Stomach (tissue), 9 donors: Measurements from ENCODE around the gene COL23A1. TPM values are rescaled to one million over a fixed set of nuclear protein-coding genes. Genes with fewer than 3 reads are reported as not detected.

Experiments
- DNase-seq, 2 donors: peaks; one replicate each; pipeline versions ENCODE4 v3.0.0 to v3.0.0-alpha.2; 2013 to 2019
- H3K27ac ChIP-seq, 5 donors: fragments of 200-600 bp in 4 of 5; sonication (generic) in 4 of 5; one replicate each; pipeline ENCODE4 v1.5.1; 2013 to 2019; ENCODE audit warnings: mild to moderate bottlenecking in 1 of 5, moderate library complexity in 1 of 5
- H3K27me3 ChIP-seq, 3 donors: fragments of 200-600 bp; sonication (generic); one replicate each; pipeline ENCODE4 v1.5.1; 2017 to 2019; ENCODE audit warnings: mixed run types in 1 of 3
- H3K36me3 ChIP-seq, 4 donors: fragments of 200-600 bp; sonication (generic); 1 replicate in 3 of 4; 2 replicates in 1 of 4; pipeline ENCODE4 v1.5.1; 2016 to 2019
- H3K4me1 ChIP-seq, 4 donors: fragments of 200-600 bp; sonication (generic); one replicate each; pipeline ENCODE4 v1.5.1; 2016 to 2019
- H3K4me3 ChIP-seq, 4 donors: fragments of 200-600 bp; sonication (generic) in 3 of 4; one replicate each; pipeline ENCODE4 v1.5.1; 2016 to 2019; ENCODE audit warnings: mild to moderate bottlenecking in 1 of 4
- H3K9me3 ChIP-seq, 4 donors: fragments of 200-600 bp; sonication (generic); one replicate each; pipeline ENCODE4 v1.5.1; 2016 to 2019
- CTCF ChIP-seq, 7 experiments: fragments of 450-650 bp in 4 of 7; fragments of 200-600 bp in 3 of 7; sonication (generic) in 3 of 7; IDR thresholded peaks; one replicate each; pipeline ENCODE4 v1.5.1; 2016 to 2019; ENCODE audit warnings: antibody characterized with exemption in 7 of 7, control low read depth in 2 of 7, mild to moderate bottlenecking in 1 of 7
- EP300 ChIP-seq: sonication (generic); formaldehyde crosslinking; IDR thresholded peaks from one replicate; pipeline ENCODE4 v1.6.1; 2017; ENCODE audit warnings: antibody characterized with exemption
- POLR2A ChIP-seq, 4 donors: fragments of 450-650 bp; IDR thresholded peaks; one replicate each; pipeline ENCODE4 v1.6.1; 2016; ENCODE audit warnings: antibody characterized with exemption in 4 of 4, control low read depth in 2 of 4, mild to moderate bottlenecking in 1 of 4, moderate library complexity in 1 of 4
- POLR2AphosphoS5 ChIP-seq, 3 donors: sonication (generic); formaldehyde crosslinking; IDR thresholded peaks; one replicate each; pipeline ENCODE4 v1.6.1; 2016; ENCODE audit warnings: antibody characterized with exemption in 3 of 3
- WGBS, 5 donors: extraction: QIAGEN DNeasy Blood & Tissue Kit in 3 of 5; methylation state at CpG; one replicate each; pipeline versions ENCODE4 v1.1.5 to v1.1.7; 2013 to 2018; 5-methylcytosine and 5-hydroxymethylcytosine counted together
- intact Hi-C: fragments of 100-400 bp; cut with DNase I; formaldehyde crosslinking; loops from one replicate; pipeline ENCODE4 v1.15.1; 2023; ENCODE audit warnings: low total_unique reads
- polyA plus RNA-seq, 3 donors: library from polyadenylated mRNA; stranded (reverse); fragments of 200-250 nt; gene quantifications; one replicate each; pipeline ENCODE4 v1.2.3, GENCODE V29; 2013
- total RNA-seq, 5 donors: library from RNA; depleted of rRNA; stranded (reverse); fragments of >200 nt; gene quantifications; one replicate each; pipeline versions ENCODE4 v1.1.0 to v1.2.3, GENCODE V29; 2014 to 2016
- donor health status: healthy with polysubstance abuse.
- donor health status: Bipolar disorder and iron deficiency.
- donor health status: healthy.

Gene COL23A1
- total and polyA plus RNA-seq, 8 donors: under 0.01 to 7.0 (median 1.4) TPM

- WGBS, 5 donors: 89 to 94% (median 92%) methylated on average over 7 to 8 of the region's 8 CpGs
- intact Hi-C loops: no loop called here
- Histone ChIP-seq H3K4me3 (no peak overlapping the region), H3K36me3 (no peaks in the 10 kb centered on the region), H3K27ac (no peak overlapping the region), H3K27me3 (peaks cover 0 to 31% (median 0%) of the 10 kb centered on the region in 3 donors), H3K9me3 (no peaks in the 10 kb centered on the region), H3K4me1 (no peaks in the 10 kb centered on the region)
- TF ChIP-seq CTCF (IDR thresholded peaks at IDR 0.05) (no peak), POLR2A (IDR thresholded peaks at IDR 0.05) (no peak), EP300 (no peak), POLR2AphosphoS5 (IDR thresholded peaks at IDR 0.05) (no peak)
- no peak for DNase-seq
These were observed 240.4 kb downstream of the COL23A1 start for GRCh38 chr5:178349625-178350353.

GRCh38 chr5:178349075-178349511, 241.1 kb downstream of the COL23A1 start:
- Histone ChIP-seq H3K36me3 (no peaks in the 10 kb centered on the region), H3K4me1 (no peaks in the 10 kb centered on the region), H3K4me3 (no peak overlapping the region), H3K9me3 (no peaks in the 10 kb centered on the region), H3K27me3 (peaks cover 0 to 31% (median 0%) of the 10 kb centered on the region in 3 donors), H3K27ac (no peak overlapping the region)
- intact Hi-C loops: no loop called here
- no peak for DNase-seq
- TF ChIP-seq CTCF (IDR thresholded peaks at IDR 0.05) (no peak), EP300 (no peak), POLR2A (IDR thresholded peaks at IDR 0.05) (no peak), POLR2AphosphoS5 (IDR thresholded peaks at IDR 0.05) (no peak)
- WGBS, 5 donors: 75 to 86% (median 81%) methylated on average over 12 to 13 of the region's 13 CpGs

- WGBS, 5 donors: 68 to 81% (median 79%) methylated on average over 12 to 15 of the region's 15 CpGs
- intact Hi-C loops: no loop called here
- Histone ChIP-seq H3K36me3 (no peaks in the 10 kb centered on the region), H3K4me1 (no peaks in the 10 kb centered on the region), H3K9me3 (no peaks in the 10 kb centered on the region), H3K27me3 (peaks cover 0 to 31% (median 0%) of the 10 kb centered on the region in 3 donors), H3K4me3 (no peak overlapping the region), H3K27ac (no peak overlapping the region)
- TF ChIP-seq POLR2A (IDR thresholded peaks at IDR 0.05): no peak
- no peak for TF ChIP-seq POLR2AphosphoS5 (IDR thresholded peaks at IDR 0.05)
- no peak for TF ChIP-seq CTCF (IDR thresholded peaks at IDR 0.05)
- no peak for TF ChIP-seq EP300
- no peak for DNase-seq
These were observed 241.7 kb downstream of the COL23A1 start for GRCh38 chr5:178348356-178349074.

GRCh38 chr5:178347956-178348355, 242.2 kb downstream of the COL23A1 start:
- WGBS, 5 donors: 84 to 95% (median 92%) methylated on average over 11 of the region's 11 CpGs
- intact Hi-C loops: no loop called here
- DNase-seq: no peak
- H3K9me3 ChIP-seq: no peaks in the 10 kb centered on the region
- TF ChIP-seq POLR2A (IDR thresholded peaks at IDR 0.05) (no peak), EP300 (no peak), POLR2AphosphoS5 (IDR thresholded peaks at IDR 0.05) (no peak), CTCF (IDR thresholded peaks at IDR 0.05) (no peak)
- H3K27me3 ChIP-seq: peaks cover 0 to 31% (median 0%) of the 10 kb centered on the region in 3 donors
- no peaks in the 10 kb centered on the region for H3K4me1 ChIP-seq
- no peaks in the 10 kb centered on the region for H3K36me3 ChIP-seq
- H3K27ac ChIP-seq: no peak overlapping the region
- H3K4me3 ChIP-seq: no peak overlapping the region
